GM19397 (cell line): Measurements from ENCODE around the gene RAB41.
"Not testable (repeated sequence)": the region's sequence is repeated elsewhere in the genome, so short reads cannot be mapped to it uniquely, and the experiment has no call there.

ENCODE experiments used
- ATAC-seq: cut with Tn5 transposase; IDR thresholded peaks from one replicate; pipeline ENCODE4 v1.9.1; 2021; ENCODE audit warnings: mild to moderate bottlenecking, moderate library complexity; ENCODE audit not compliant: unreplicated experiment

RAB41 gene

GRCh38 chrX:70289793-70290770, 8.1 kb downstream of the RAB41 start, which contains the start of the genes KIF4A and PDZD11:
Gene KIF4A, plus strand, starts transcription at chrX:70290104. Its CDS starts 355 bp downstream, at chrX:70290459.
Gene PDZD11, minus strand, starts transcription at chrX:70289927. Its CDS starts 586 bp downstream, at chrX:70289341.
- peak; percentile 97 for ATAC-seq

- ATAC-seq = no peak
Measured at GRCh38 chrX:70292788-70293187, 10.8 kb downstream of the RAB41 start.

- no peak for ATAC-seq
Measured at GRCh38 chrX:70293621-70294020, 11.6 kb downstream of the RAB41 start.

GRCh38 chrX:70301716-70302115, 19.7 kb downstream of the RAB41 start:
- no peak for ATAC-seq

GRCh38 chrX:70313503-70313902, 31.5 kb downstream of the RAB41 start:
- no peak for ATAC-seq

- ATAC-seq = no peak
Measured at GRCh38 chrX:70322784-70323183, 40.8 kb downstream of the RAB41 start.

DNA sequence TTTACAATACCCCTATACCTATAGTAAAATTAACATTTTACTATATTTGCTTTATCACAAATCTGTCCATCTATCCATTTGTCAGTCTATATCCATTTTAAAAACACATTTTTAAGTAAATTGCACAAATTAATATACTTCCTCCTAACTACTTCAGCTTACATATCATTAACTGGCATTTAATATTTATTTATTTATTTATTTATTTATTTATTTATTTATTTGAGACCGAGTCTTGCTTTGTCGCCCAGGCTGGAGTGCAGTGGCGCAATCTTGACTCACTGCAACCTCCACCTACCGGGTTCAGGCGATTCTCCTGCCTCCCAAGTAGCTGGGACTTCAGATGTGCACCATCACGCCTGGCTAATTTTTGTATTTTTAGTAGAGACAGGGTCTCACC, 41.7 kb downstream of the RAB41 start:
- ATAC-seq = not testable (repeated sequence)

- ATAC-seq = no peak
Measured at GRCh38 chrX:70324326-70324725, 42.4 kb downstream of the RAB41 start.

DNA sequence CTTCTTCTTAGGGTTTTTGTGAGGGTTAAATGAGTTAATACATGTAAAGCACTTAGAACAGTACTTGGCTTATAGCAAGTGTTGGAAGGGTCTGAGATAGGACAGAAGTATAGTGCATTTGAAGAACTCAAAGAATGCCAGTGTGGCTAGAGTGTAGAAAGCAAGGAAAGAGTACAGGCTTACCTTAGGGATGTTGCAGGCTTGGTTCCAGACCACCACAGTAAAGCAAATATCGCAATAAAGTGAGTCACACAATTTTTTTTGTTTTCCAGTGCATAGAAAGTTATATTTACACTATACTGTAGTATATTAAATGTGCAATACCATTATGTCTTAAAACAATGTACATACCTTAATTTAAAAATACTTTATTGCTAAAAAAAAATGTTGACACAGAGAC, 49.2 kb downstream of the RAB41 start:
- no peak for ATAC-seq

- no peak for ATAC-seq
Measured at GRCh38 chrX:70332600-70332999, 50.6 kb downstream of the RAB41 start.
